GM12878 (cell line): ENCODE results near the gene MAP1S. TPM values are rescaled to one million over a fixed set of nuclear protein-coding genes. Genes with fewer than 3 reads are reported as not detected.
A peak's percentile ranks its signal among the peaks of the same experiment; 100 is the strongest.

Source experiments
- ATAC-seq: fragments of 200-7000 bp; cut with Tn5 transposase; 3 replicates; pipeline ENCODE4 v1.9.1; 2020; ENCODE audit warnings: mild to moderate bottlenecking, moderate library complexity
- BruUV-seq: library from RNA; stranded (reverse); fragments of 400-500 nt; replicated peaks from 2 replicates; lab custom pipeline; 2021; lab: Mats Ljungman, UMichigan
- CTCF ChIA-PET: fragments of 300-600 bp; sonication (Branson Sonifier 250); formaldehyde crosslinking; extraction: SDS; loops from one replicate; lab custom pipeline; 2021; ENCODE audit warnings: inconsistent platforms; lab: Yijun Ruan, JAX
- POLR2A ChIA-PET: fragments of 350-600 bp; formaldehyde crosslinking; extraction: SDS; loops from one replicate; lab custom pipeline; 2021; ENCODE audit warnings: inconsistent platforms; lab: Charles Lee
- RAD21 ChIA-PET: fragments of 300-600 bp; sonication (Branson Sonifier 250); formaldehyde crosslinking; loops from one replicate; lab custom pipeline; 2023; ENCODE audit warnings: antibody characterized with exemption; ENCODE audit not compliant: unreplicated experiment; lab: Charles Lee
- SMC1A ChIA-PET: fragments of 300-600 bp; sonication (Branson Sonifier 250); formaldehyde crosslinking; loops from one replicate; lab custom pipeline; 2023; ENCODE audit not compliant: unreplicated experiment, uncharacterized antibody; lab: Charles Lee
- DNase-seq: peaks from one replicate; pipeline ENCODE4 v3.0.0-alpha.2; 2011; ENCODE audit warnings: low read depth, low spot score
- FAIRE-seq: peaks from 3 replicates; lab custom pipeline; 2011; peaks lifted over from hg19 to GRCh38; lab: Jason Lieb, UNC
- H2AFZ ChIP-seq: 2 replicates; pipeline ENCODE4 v1.6.0; 2011; ENCODE audit warnings: low read depth, low read length, control low read depth; ENCODE audit not compliant: control insufficient read depth
- H3K27ac ChIP-seq: 2 replicates; pipeline ENCODE4 v1.5.1; 2011; ENCODE audit warnings: control low read depth; ENCODE audit not compliant: control insufficient read depth, insufficient read depth
- H3K27me3 ChIP-seq, 2 experiments: replicated peaks in 1 of 2; 2 replicates each; pipeline versions ENCODE4 v1.6.0 to v1.6.1; 2011; ENCODE audit warnings: low read length in 1 of 2; ENCODE audit not compliant: control insufficient read depth in 2 of 2, insufficient read depth in 2 of 2
- H3K36me3 ChIP-seq, 2 experiments: 2 replicates each; pipeline ENCODE4 v1.5.1; 2011; ENCODE audit warnings: low read length in 1 of 2; ENCODE audit not compliant: control insufficient read depth in 2 of 2, insufficient read depth in 2 of 2
- H3K4me1 ChIP-seq: 2 replicates; pipeline ENCODE4 v1.6.1; 2011; ENCODE audit warnings: mild to moderate bottlenecking, low read length, moderate library complexity, mixed read lengths; ENCODE audit not compliant: control insufficient read depth, insufficient read depth
- H3K4me2 ChIP-seq: 2 replicates; pipeline ENCODE4 v1.6.0; 2011; ENCODE audit warnings: control low read depth; ENCODE audit not compliant: control insufficient read depth, insufficient read depth
- H3K4me3 ChIP-seq: fragments of 200-600 bp; sonication (generic); 2 replicates; pipeline ENCODE4 v1.5.1; 2016
- H3K79me2 ChIP-seq: 2 replicates; pipeline ENCODE4 v1.6.0; 2011; ENCODE audit warnings: low read length; ENCODE audit not compliant: control insufficient read depth, insufficient read depth
- H3K9ac ChIP-seq: 2 replicates; pipeline ENCODE4 v1.8.0; 2011; ENCODE audit warnings: low read length, control low read depth, mixed read lengths; ENCODE audit not compliant: control insufficient read depth, insufficient read depth
- H3K9me3 ChIP-seq: replicated peaks from 3 replicates; pipeline ENCODE4 v1.5.1; 2011; ENCODE audit warnings: mild to moderate bottlenecking, low read length; ENCODE audit not compliant: control insufficient read depth, insufficient read depth
- H4K20me1 ChIP-seq: 2 replicates; pipeline ENCODE4 v1.6.0; 2011; ENCODE audit not compliant: control insufficient read depth, insufficient read depth
- EED ChIP-seq: sonication (generic); IDR thresholded peaks from 2 replicates; pipeline ENCODE4 v1.6.1; 2016; ENCODE audit warnings: antibody characterized with exemption, low read depth
- IRF3 ChIP-seq: fragments of 450-650 bp; IDR thresholded peaks from 2 replicates; pipeline ENCODE4 v1.6.1; 2014; ENCODE audit warnings: mild to moderate bottlenecking
- NFXL1 ChIP-seq: fragments of 450-650 bp; IDR thresholded peaks from 2 replicates; pipeline ENCODE4 v1.6.1; 2017; ENCODE audit warnings: antibody characterized with exemption, mild to moderate bottlenecking, borderline replicate concordance
- WGBS: methylation state at CpG from one replicate; pipeline ENCODE4 v1.1.6; 2016; ENCODE audit warnings: low lambda C conversion rate; ENCODE audit not compliant: insufficient replicate concordance, insufficient coverage; ENCODE audit errors: missing lambda C conversion rate; 5-methylcytosine and 5-hydroxymethylcytosine counted together
- in situ Hi-C: fragments of 300-500 bp; cut with MboI; formaldehyde crosslinking; loops from 9 replicates; pipeline ENCODE4 v1.14.3; 2018; ENCODE audit warnings: mixed read lengths
- intact Hi-C: fragments of 100-400 bp; cut with micrococcal nuclease; formaldehyde crosslinking; loops from one replicate; pipeline ENCODE4 v1.14.2; 2022; ENCODE audit not compliant: unreplicated experiment
- polyA plus RNA-seq, 11 experiments: library from polyadenylated mRNA; depleted of rRNA in 4 of 11; unstranded in 6 of 11; stranded (reverse) in 5 of 11; fragments of >200 nt; fragmentation: Nextera tagmentation in 4 of 11; fragmentation: Illumina TruSeq in 1 of 11; extraction: Ambion mirVana in 4 of 11; extraction: Trizol in 1 of 11; gene quantifications; 1 replicate in 1 of 11; 2 replicates in 10 of 11; pipeline versions ENCODE4 v1.2.1 to v1.2.3, GENCODE V29; 2011 to 2016; ENCODE audit warnings: inconsistent platforms in 2 of 11, missing spikeins in 2 of 11, low read depth in 1 of 11
- total RNA-seq, 4 experiments: library from RNA; depleted of rRNA in 3 of 4; stranded (reverse); fragments of >200 nt in 3 of 4; fragmentation: Illumina TruSeq in 1 of 4; extraction: Trizol in 1 of 4; gene quantifications; 2 replicates each; pipeline versions ENCODE4 v1.2.1 to v1.2.3, GENCODE V29; 2013 to 2021

The MAP1S gene
- total and polyA plus RNA-seq, 10 of the 15 experiments (the other 5 are each of a cell fraction or from before 2014, with no cell fraction given) = 2.1 to 63.9 (median 15.0) TPM

GRCh38 chr19:17752865-17753639, 33.8 kb downstream of the MAP1S start:
- H3K9ac ChIP-seq = no peak overlapping the region

More at GRCh38 chr19:17752865-17753639, 33.8 kb downstream of the MAP1S start:
- H2AFZ ChIP-seq = no peak overlapping the region
- ChIA-PET POLR2A (interaction anchor here (0.5 to 3.8 kb wide), 10 partner anchors 10 to 635 kb away, joined by 3 to 22 read pairs (median 6); partner anchors contain the start of genes MAP1S and MVB12A), RAD21 (interaction anchor here (0.7 to 6.7 kb wide), 11 partner anchors 9 to 292 kb away, joined by 3 to 96 read pairs (median 6); partner anchors contain the start of genes MAP1S and RPL18A), CTCF (interaction anchor here (0.6 to 6.8 kb wide), 14 partner anchors 9 to 177 kb away, joined by 3 to 85 read pairs (median 12); partner anchors contain the start of gene MAP1S), SMC1A (interaction anchor here (0.8 to 8.8 kb wide), 10 partner anchors 11 to 97 kb away, joined by 4 to 93 read pairs (median 13); partner anchors contain the start of gene MAP1S)
- H3K9me3 ChIP-seq = no peaks in the 10 kb centered on the region
- H3K4me2 ChIP-seq = 0 out of 2 replicates have a peak overlapping the region, but pooled peaks have one; percentile 3
- TF ChIP-seq EED = no peak
- no peak for TF ChIP-seq NFXL1
- TF ChIP-seq IRF3 = no peak
- intact Hi-C loops = loop anchor here (5.0 kb wide), 1 partner anchor 36 kb away; the partner anchor contains the start of gene MAP1S
- H3K79me2 ChIP-seq = peaks cover 38% of the 10 kb centered on the region
- TSS peak; percentile 54 for BruUV-seq
- H3K4me3 ChIP-seq = no peak overlapping the region
- DNase-seq (no peak), FAIRE-seq (no peak), ATAC-seq (no peak)
- H3K4me1 ChIP-seq = peaks cover 65% of the 10 kb centered on the region
- in situ Hi-C loops = no loop called here
- H3K36me3 ChIP-seq = peaks cover 0 to 5% of the 10 kb centered on the region in 2 experiments; a peak in 2 of 4 replicates
- WGBS = 67% methylated on average over 7 of the region's 7 CpGs
- no peak overlapping the region for H3K27ac ChIP-seq
- no peaks in the 10 kb centered on the region for H4K20me1 ChIP-seq
- H3K27me3 ChIP-seq = no peaks in the 10 kb centered on the region
